HEK293 (cell line): Measurements from ENCODE around the gene KCNQ4.

ENCODE experiments used
- CTCF ChIA-PET: fragments of 350-600 bp; formaldehyde crosslinking; extraction: SDS; loops from one replicate; lab custom pipeline; 2021; ENCODE audit warnings: antibody characterized with exemption; lab: Yijun Ruan, JAX
- POLR2A ChIA-PET: fragments of 300-600 bp; formaldehyde crosslinking; extraction: SDS; loops from one replicate; lab custom pipeline; 2020; ENCODE audit warnings: antibody characterized with exemption, inconsistent platforms; lab: Yijun Ruan, JAX
- H3K27ac ChIP-seq: fragments of 200-500 bp; sonication (Bioruptor generic); 2 replicates; pipeline ENCODE4 v1.5.1; 2014; ENCODE audit warnings: low read depth, low read length, control low read depth, inconsistent platforms; ENCODE audit errors: extremely low read depth
- H3K36me3 ChIP-seq, 2 experiments: fragments of 200-500 bp in 1 of 2; sonication (Bioruptor generic) in 1 of 2; 1 replicate in 1 of 2; 2 replicates in 1 of 2; pipeline ENCODE4 v1.5.1; 2014 to 2017; ENCODE audit warnings: inconsistent platforms in 2 of 2, low read length in 2 of 2; ENCODE audit not compliant: control insufficient read depth in 2 of 2, insufficient read depth in 1 of 2
- H3K4me1 ChIP-seq: fragments of 200-500 bp; sonication (Bioruptor generic); 2 replicates; pipeline ENCODE4 v1.5.1; 2014; ENCODE audit warnings: mild to moderate bottlenecking, low read length, inconsistent platforms; ENCODE audit not compliant: control insufficient read depth, insufficient read depth
- H3K4me3 ChIP-seq: 2 replicates; pipeline ENCODE4 v1.5.1; 2011; ENCODE audit warnings: low read depth, mild to moderate bottlenecking, control low read depth, low read length, moderate library complexity
- H3K9me3 ChIP-seq: fragments of 200-500 bp; sonication (Bioruptor generic); 2 replicates; pipeline ENCODE4 v1.5.1; 2014; ENCODE audit warnings: low read depth, low read length, inconsistent platforms; ENCODE audit not compliant: control insufficient read depth, insufficient read depth
- CTCF ChIP-seq: fragments of 450-650 bp; formaldehyde crosslinking; IDR thresholded peaks from 2 replicates; pipeline ENCODE4 v1.5.1; 2016; ENCODE audit warnings: missing biosample characterization, missing genetic modification characterization
- GLIS2 ChIP-seq: fragments of 450-650 bp; formaldehyde crosslinking; IDR thresholded peaks from 2 replicates; pipeline ENCODE4 v1.5.1; 2016; ENCODE audit warnings: missing biosample characterization, missing genetic modification characterization
- KLF9 ChIP-seq: fragments of 450-650 bp; formaldehyde crosslinking; IDR thresholded peaks from 2 replicates; pipeline ENCODE4 v1.5.1; 2016; ENCODE audit warnings: missing biosample characterization, missing genetic modification characterization, low read depth
- MZF1 ChIP-seq: fragments of 450-650 bp; formaldehyde crosslinking; IDR thresholded peaks from 2 replicates; pipeline ENCODE4 v1.5.1; 2017; ENCODE audit warnings: missing biosample characterization, missing genetic modification characterization, borderline replicate concordance
- REPIN1 ChIP-seq: fragments of 450-650 bp; formaldehyde crosslinking; IDR thresholded peaks from 2 replicates; pipeline ENCODE4 v1.5.1; 2017; ENCODE audit warnings: missing biosample characterization, missing genetic modification characterization, low read depth
- WT1 ChIP-seq: fragments of 450-650 bp; formaldehyde crosslinking; IDR thresholded peaks from 2 replicates; pipeline ENCODE4 v1.5.1; 2016; ENCODE audit warnings: missing biosample characterization, missing genetic modification characterization
- ZIC2 ChIP-seq: fragments of 450-650 bp; formaldehyde crosslinking; IDR thresholded peaks from 2 replicates; pipeline ENCODE4 v1.5.1; 2016; ENCODE audit warnings: missing biosample characterization, missing genetic modification characterization
- ZNF175 ChIP-seq: fragments of 450-650 bp; formaldehyde crosslinking; IDR thresholded peaks from 2 replicates; pipeline ENCODE4 v1.5.1; 2016; ENCODE audit warnings: missing biosample characterization, missing genetic modification characterization
- ZNF24 ChIP-seq: fragments of 450-650 bp; formaldehyde crosslinking; IDR thresholded peaks from 2 replicates; pipeline ENCODE4 v1.5.1; 2016; ENCODE audit warnings: missing biosample characterization, missing genetic modification characterization
- ZNF354C ChIP-seq: fragments of 450-650 bp; formaldehyde crosslinking; IDR thresholded peaks from 2 replicates; pipeline ENCODE4 v1.5.1; 2016; ENCODE audit warnings: missing biosample characterization, missing genetic modification characterization, low read depth, borderline replicate concordance
- ZNF366 ChIP-seq: fragments of 450-650 bp; formaldehyde crosslinking; conservative IDR thresholded peaks from 2 replicates; pipeline ENCODE4 v1.5.1; 2016; ENCODE audit warnings: missing biosample characterization, missing genetic modification characterization
- ZNF391 ChIP-seq: fragments of 450-650 bp; formaldehyde crosslinking; IDR thresholded peaks from 2 replicates; pipeline ENCODE4 v1.5.1; 2016; ENCODE audit warnings: low read depth, missing biosample characterization, missing genetic modification characterization, borderline replicate concordance
- ZNF501 ChIP-seq: fragments of 450-650 bp; formaldehyde crosslinking; IDR thresholded peaks from 2 replicates; pipeline ENCODE4 v1.5.1; 2016; ENCODE audit warnings: missing biosample characterization, missing genetic modification characterization
- ZNF549 ChIP-seq: fragments of 450-650 bp; IDR thresholded peaks from 2 replicates; pipeline ENCODE4 v1.5.1; 2018; ENCODE audit warnings: missing biosample characterization, missing genetic modification characterization, mild to moderate bottlenecking, inconsistent platforms, moderate library complexity
- ZNF558 ChIP-seq: fragments of 450-650 bp; formaldehyde crosslinking; IDR thresholded peaks from 2 replicates; pipeline ENCODE4 v1.5.1; 2016; ENCODE audit warnings: missing biosample characterization, missing genetic modification characterization
- ZNF623 ChIP-seq: fragments of 450-650 bp; formaldehyde crosslinking; IDR thresholded peaks from 2 replicates; pipeline ENCODE4 v1.5.1; 2016; ENCODE audit warnings: missing biosample characterization, missing genetic modification characterization
- ZNF664 ChIP-seq: fragments of 450-650 bp; formaldehyde crosslinking; IDR thresholded peaks from 2 replicates; pipeline ENCODE4 v1.5.1; 2016; ENCODE audit warnings: missing biosample characterization, missing genetic modification characterization
- ZNF704 ChIP-seq: fragments of 450-650 bp; formaldehyde crosslinking; IDR thresholded peaks from 2 replicates; pipeline ENCODE4 v1.5.1; 2016; ENCODE audit warnings: missing biosample characterization, missing genetic modification characterization
- ZNF776 ChIP-seq: fragments of 450-650 bp; formaldehyde crosslinking; IDR thresholded peaks from 2 replicates; pipeline ENCODE4 v1.5.0; 2017; ENCODE audit warnings: missing biosample characterization, missing genetic modification characterization, borderline replicate concordance
- ZSCAN16 ChIP-seq: fragments of 450-650 bp; formaldehyde crosslinking; IDR thresholded peaks from 2 replicates; pipeline ENCODE4 v1.5.1; 2016; ENCODE audit warnings: missing biosample characterization, missing genetic modification characterization
- ZSCAN4 ChIP-seq: fragments of 450-650 bp; formaldehyde crosslinking; IDR thresholded peaks from 2 replicates; pipeline ENCODE4 v1.5.1; 2017; ENCODE audit warnings: missing biosample characterization, missing genetic modification characterization

KCNQ4 gene

GRCh38 chr1:40823345-40823744, 39.8 kb downstream of the KCNQ4 start:
- CTCF ChIA-PET, result interaction anchor here (0.7 kb wide), 1 partner anchor 50 kb away, joined by 3 read pairs; no protein-coding TSS in a partner anchor
- POLR2A ChIA-PET, result no interaction called here
- no peak for TF ChIP-seq ZSCAN16 (tag by site-specific recombination)
- Histone ChIP-seq H3K27ac (no peak overlapping the region), H3K4me3 (no peak overlapping the region), H3K36me3 (no peaks in the 10 kb centered on the region), H3K4me1 (no peaks in the 10 kb centered on the region), H3K9me3 (no peaks in the 10 kb centered on the region)

GRCh38 chr1:40823983-40824382, 40.4 kb downstream of the KCNQ4 start:
- TF ChIP-seq WT1 (no peak), ZNF175 (tag by site-specific recombination) (no peak), ZNF664 (tag by site-specific recombination) (no peak), ZNF366 (tag by site-specific recombination) (no peak), ZIC2 (tag by site-specific recombination) (no peak), MZF1 (tag by site-specific recombination) (no peak), ZNF549 (tag by site-specific recombination) (no peak), ZNF776 (no peak)
- H3K36me3 ChIP-seq, result no peaks in the 10 kb centered on the region
- ChIA-PET CTCF (interaction anchor here (0.7 to 1.4 kb wide), 2 partner anchors 26 to 51 kb away, joined by 3 read pairs; no protein-coding TSS in a partner anchor), POLR2A (no interaction called here)
- H3K4me1 ChIP-seq, result no peaks in the 10 kb centered on the region
- no peak overlapping the region for H3K4me3 ChIP-seq
- H3K27ac ChIP-seq, result no peak overlapping the region
- no peaks in the 10 kb centered on the region for H3K9me3 ChIP-seq

- POLR2A ChIA-PET, result no interaction called here
- TF ChIP-seq ZNF501 (tag by site-specific recombination) (no peak), REPIN1 (tag by site-specific recombination) (no peak), ZNF175 (tag by site-specific recombination) (no peak), CTCF (no peak), ZSCAN4 (tag by site-specific recombination) (no peak), ZNF391 (tag by site-specific recombination) (no peak), KLF9 (tag by site-specific recombination) (no peak), GLIS2 (tag by site-specific recombination) (no peak), ZNF664 (tag by site-specific recombination) (no peak), ZNF623 (tag by site-specific recombination) (no peak), ZNF354C (tag by site-specific recombination) (no peak), ZNF704 (tag by site-specific recombination) (no peak), ZNF558 (tag by site-specific recombination) (no peak), ZNF24 (no peak)
- H3K27ac ChIP-seq, result no peak overlapping the region
Measured at GRCh38 chr1:40824591-40825434, 41.2 kb downstream of the KCNQ4 start.

More at GRCh38 chr1:40824591-40825434, 41.2 kb downstream of the KCNQ4 start:
- no peaks in the 10 kb centered on the region for H3K4me1 ChIP-seq
- no peaks in the 10 kb centered on the region for H3K9me3 ChIP-seq
- CTCF ChIA-PET, result interaction anchor here (0.7 to 1.4 kb wide), 3 partner anchors 25 to 130 kb away, joined by 3 read pairs; no protein-coding TSS in a partner anchor
- no peaks in the 10 kb centered on the region for H3K36me3 ChIP-seq
- no peak overlapping the region for H3K4me3 ChIP-seq
